Pancreas (tissue), 10 donors: ENCODE results near the gene AHSA1. TPM values are rescaled to one million over a fixed set of nuclear protein-coding genes. Genes with fewer than 3 reads are reported as not detected.

ENCODE experiments used
- ATAC-seq, 4 donors: fragments of 200-7000 bp; cut with Tn5 transposase; one replicate each; pipeline versions ENCODE4 v1.8.0 to v1.9.1; 2020; ENCODE audit warnings: mild to moderate bottlenecking in 4 of 4, moderate library complexity in 4 of 4
- DNase-seq, 6 donors: peaks; one replicate each; pipeline ENCODE4 v3.0.0-alpha.2; 2020
- FAIRE-seq: peaks from 2 replicates; lab custom pipeline; 2012; peaks lifted over from hg19 to GRCh38; lab: Jason Lieb, UNC
- H3K27ac ChIP-seq, 4 donors: fragments of 200-600 bp; sonication (generic); 1 replicate in 3 of 4; 2 replicates in 1 of 4; pipeline versions ENCODE4 v1.5.0 to v1.8.0; 2020
- H3K27me3 ChIP-seq, 4 donors: fragments of 200-600 bp; one replicate each; pipeline ENCODE4 v1.8.0; 2021
- H3K36me3 ChIP-seq, 3 donors: fragments of 200-600 bp; sonication (generic) in 1 of 3; one replicate each; pipeline versions ENCODE4 v1.5.0 to v1.8.0; 2020 to 2021
- H3K4me1 ChIP-seq, 3 donors: fragments of 200-600 bp; one replicate each; pipeline ENCODE4 v1.8.0; 2021
- H3K4me3 ChIP-seq, 4 donors: fragments of 200-600 bp; sonication (generic) in 2 of 4; one replicate each; pipeline versions ENCODE4 v1.5.0 to v1.8.0; 2020 to 2021
- H3K9me3 ChIP-seq, 4 donors: fragments of 200-600 bp; one replicate each; pipeline ENCODE4 v1.8.0; 2021
- WGBS, 2 donors: extraction: QIAGEN DNeasy Blood & Tissue Kit; methylation state at CpG; one replicate each; pipeline ENCODE4 v1.1.7; 2013; 5-methylcytosine and 5-hydroxymethylcytosine counted together
- intact Hi-C, 3 donors: fragments of 100-400 bp; cut with DNase I; formaldehyde crosslinking; loops; one replicate each; pipeline versions ENCODE4 v1.11.1 to v1.14.2; 2022
- polyA plus RNA-seq, 2 donors: library from polyadenylated mRNA; stranded (reverse); fragments of 200-250 nt; gene quantifications; one replicate each; pipeline ENCODE4 v1.2.3, GENCODE V29; 2013
- total RNA-seq, 6 donors: library from RNA; stranded (reverse); fragmentation: NEBNext Ultra II Directional in 4 of 6; extraction: Animal tissue kit (Norgen Biotek cat#: 25700) in 4 of 6; gene quantifications; one replicate each; pipeline versions ENCODE4 v1.2.1 to v1.2.4, GENCODE V29; 2021 to 2023
- TF ChIP-seq, protein P1 (sequence below), 4 donors: fragments of 200-600 bp; sonication (generic) in 3 of 4; IDR thresholded peaks; one replicate each; pipeline versions ENCODE4 v1.5.0 to v1.8.0; 2021; ENCODE audit warnings: antibody characterized with exemption in 4 of 4
- donor health status: healthy with polysubstance abuse.
- donor health status: DM: no; HTN: no; CAD: no; lungs with moderate emphysema.
- donor health status: DM: no; HTN: no; CAD: no.
- donor health status: control.
- donor health status: control.
- donor health status: Bipolar disorder and iron deficiency.
- donor health status: DM: yes; HTN: yes; CAD: no.
- donor health status: DM: no; HTN: no; CAD: no.
- donor health status: DM: no; HTN: no; CAD: no.
- donor health status: DM: yes; HTN: yes; CAD: no.

The AHSA1 gene
- total and polyA plus RNA-seq, 8 donors: 23.2 to 64.3 (median 36.7) TPM

DNA sequence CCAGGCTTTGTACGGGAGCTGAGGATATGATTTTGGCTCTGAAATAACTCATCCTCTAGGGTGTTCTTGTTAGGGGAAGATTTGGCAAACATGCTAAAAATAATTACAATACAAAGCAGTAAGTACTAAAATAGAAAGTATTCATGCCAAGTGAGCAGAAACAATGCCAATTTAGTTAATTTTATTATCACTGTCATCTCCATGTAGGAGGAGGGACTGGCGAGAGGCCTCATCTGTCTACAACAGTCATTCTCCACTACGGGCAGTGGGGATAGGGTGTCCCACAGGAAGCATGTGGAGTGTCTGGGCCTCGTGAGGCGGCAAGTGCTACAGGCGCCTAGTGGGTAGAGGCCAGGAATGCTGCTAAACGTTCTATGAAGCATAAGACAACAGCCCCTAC lies 37.4 kb downstream of the AHSA1 start:
- H3K4me1 ChIP-seq: no peaks in the 10 kb centered on the region
- no peaks in the 10 kb centered on the region for H3K27me3 ChIP-seq
- TF ChIP-seq, protein P1, sequence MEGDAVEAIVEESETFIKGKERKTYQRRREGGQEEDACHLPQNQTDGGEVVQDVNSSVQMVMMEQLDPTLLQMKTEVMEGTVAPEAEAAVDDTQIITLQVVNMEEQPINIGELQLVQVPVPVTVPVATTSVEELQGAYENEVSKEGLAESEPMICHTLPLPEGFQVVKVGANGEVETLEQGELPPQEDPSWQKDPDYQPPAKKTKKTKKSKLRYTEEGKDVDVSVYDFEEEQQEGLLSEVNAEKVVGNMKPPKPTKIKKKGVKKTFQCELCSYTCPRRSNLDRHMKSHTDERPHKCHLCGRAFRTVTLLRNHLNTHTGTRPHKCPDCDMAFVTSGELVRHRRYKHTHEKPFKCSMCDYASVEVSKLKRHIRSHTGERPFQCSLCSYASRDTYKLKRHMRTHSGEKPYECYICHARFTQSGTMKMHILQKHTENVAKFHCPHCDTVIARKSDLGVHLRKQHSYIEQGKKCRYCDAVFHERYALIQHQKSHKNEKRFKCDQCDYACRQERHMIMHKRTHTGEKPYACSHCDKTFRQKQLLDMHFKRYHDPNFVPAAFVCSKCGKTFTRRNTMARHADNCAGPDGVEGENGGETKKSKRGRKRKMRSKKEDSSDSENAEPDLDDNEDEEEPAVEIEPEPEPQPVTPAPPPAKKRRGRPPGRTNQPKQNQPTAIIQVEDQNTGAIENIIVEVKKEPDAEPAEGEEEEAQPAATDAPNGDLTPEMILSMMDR (IDR thresholded peaks at IDR 0.05): no peak
- intact Hi-C loops: no loop called here
- WGBS, 2 donors: 80 to 81% methylated on average over 7 of the region's 7 CpGs
- no peak overlapping the region for H3K27ac ChIP-seq
- H3K4me3 ChIP-seq: no peak overlapping the region
- no peaks in the 10 kb centered on the region for H3K36me3 ChIP-seq
- FAIRE-seq: no peak
- DNase-seq: no peak
- H3K9me3 ChIP-seq: no peaks in the 10 kb centered on the region
- no peak for ATAC-seq

- Histone ChIP-seq H3K27ac (no peak within 1 kb of the TSS), H3K9me3 (no peaks in the 10 kb centered on the region), H3K27me3 (no peaks in the 10 kb centered on the region), H3K4me3 (peak within 1 kb of the TSS; percentile 33 to 65 (median 39)), H3K36me3 (no peaks in the 10 kb centered on the region), H3K4me1 (no peaks in the 10 kb centered on the region)
- no peak for FAIRE-seq
- intact Hi-C loops: no loop called here
- WGBS, 2 donors: 3% methylated on average over 72 to 104 of the region's 104 CpGs
- peak; percentile 64 to 90 (median 85) for ATAC-seq
- TF ChIP-seq, protein P1 (IDR thresholded peaks at IDR 0.05): no peak
- DNase-seq: peak in 4 of 6 donors; percentile 9 to 73 (median 46)
Measured at GRCh38 chr14:77498120-77498979, 40.5 kb downstream of the AHSA1 start, which contains the start of gene ISM2. TSS of gene ISM2 (minus strand) at chr14:77498816. CDS start at chr14:77498793, 23 bp downstream.

DNA sequence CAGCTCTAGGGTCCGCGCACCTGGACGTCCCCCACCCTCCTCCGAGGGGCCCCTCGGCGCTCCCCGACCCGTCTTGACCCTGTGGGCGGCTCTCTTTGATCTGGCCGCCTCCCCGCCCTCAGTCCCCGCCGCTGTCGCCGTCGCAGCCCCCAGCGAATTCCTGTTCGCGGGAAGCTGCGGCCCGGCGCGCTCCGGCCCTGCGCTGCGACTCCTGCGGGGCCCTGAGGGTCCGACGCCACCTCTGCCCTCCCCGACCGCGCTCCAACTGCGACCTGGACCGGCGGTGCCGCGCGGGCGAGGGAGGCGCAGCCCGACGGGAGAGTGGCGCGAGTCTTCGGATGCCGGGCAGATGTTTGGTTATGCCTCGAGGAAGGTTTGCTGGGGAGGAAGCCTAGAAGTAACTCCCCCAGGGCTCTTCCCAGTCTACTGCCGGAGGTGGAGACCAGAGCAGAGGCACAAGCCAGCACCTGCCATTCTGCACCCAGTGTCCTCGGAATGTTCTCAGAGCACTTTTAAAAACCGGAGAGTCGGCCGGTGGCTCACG lies 41.2 kb downstream of the AHSA1 start:
- Histone ChIP-seq H3K9me3 (no peaks in the 10 kb centered on the region), H3K27ac (no peak overlapping the region), H3K27me3 (no peaks in the 10 kb centered on the region), H3K36me3 (no peaks in the 10 kb centered on the region), H3K4me1 (no peaks in the 10 kb centered on the region), H3K4me3 (peak overlapping the region; percentile 33 to 65 (median 39))
- intact Hi-C loops: no loop called here
- DNase-seq: no peak
- no peak for FAIRE-seq
- TF ChIP-seq, protein P1 (IDR thresholded peaks at IDR 0.05): no peak
- ATAC-seq: peak; percentile 17 to 44 (median 24)
- 2 to 5% methylated on average over 29 to 53 of the region's 53 CpGs for WGBS, 2 donors

DNA sequence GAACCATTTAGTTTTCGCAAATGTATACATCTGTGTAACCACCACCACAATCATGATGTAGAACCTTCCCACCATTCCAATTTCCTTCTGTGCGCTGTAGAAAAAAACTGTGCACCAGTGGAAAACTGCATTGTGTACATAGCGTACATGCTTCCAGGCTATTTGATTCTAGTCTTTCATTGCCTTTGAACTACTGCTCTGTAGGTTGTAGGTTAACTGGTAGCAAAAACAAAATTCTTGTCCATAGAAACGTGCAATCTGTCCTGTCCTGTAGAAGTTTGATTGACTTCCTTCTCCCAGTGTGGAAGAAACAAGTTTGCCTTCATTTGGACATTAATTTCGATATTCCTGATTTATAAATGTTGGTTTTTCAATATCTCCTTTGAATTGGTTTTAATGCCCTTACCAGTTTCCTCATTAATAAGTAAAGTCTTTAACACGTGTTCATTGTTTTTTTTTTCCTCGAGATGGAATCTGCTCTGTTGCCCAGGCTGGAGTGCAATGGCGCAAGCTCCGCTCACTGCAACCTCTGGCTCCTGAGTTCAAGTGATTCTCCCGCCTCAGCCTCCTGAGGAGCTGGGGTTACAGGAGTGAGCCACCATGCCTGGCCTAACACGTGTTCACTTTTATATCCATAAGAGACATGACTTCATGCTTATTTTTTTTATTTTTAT lies 44.4 kb downstream of the AHSA1 start:
- Histone ChIP-seq H3K27ac (no peak overlapping the region), H3K4me3 (no peak overlapping the region), H3K9me3 (no peaks in the 10 kb centered on the region), H3K27me3 (no peaks in the 10 kb centered on the region), H3K36me3 (no peaks in the 10 kb centered on the region), H3K4me1 (no peaks in the 10 kb centered on the region)
- ATAC-seq (no peak), DNase-seq (no peak), FAIRE-seq (no peak)
- TF ChIP-seq, protein P1 (IDR thresholded peaks at IDR 0.05): no peak
- intact Hi-C loops: no loop called here
- 73 to 78% methylated on average over 11 of the region's 11 CpGs for WGBS, 2 donors
